Subcutaneous adipose tissue (tissue), 4 donors: ENCODE results near the gene TTC27. TPM values are rescaled to one million over a fixed set of nuclear protein-coding genes. Genes with fewer than 3 reads are reported as not detected.

ENCODE experiments used
- total RNA-seq, 4 donors: library from RNA; depleted of rRNA; stranded (reverse); fragments of >200 nt; gene quantifications; one replicate each; pipeline ENCODE4 v1.1.0, GENCODE V29; 2016
- TF ChIP-seq, protein P1 (sequence below): fragments of 450-650 bp; IDR thresholded peaks from one replicate; pipeline ENCODE4 v1.5.1; 2016; ENCODE audit warnings: low read depth, mild to moderate bottlenecking, control low read depth, antibody characterized with exemption, moderate library complexity

The TTC27 gene
- total RNA-seq, 4 donors from 2014 or later, result 13.6 to 18.6 (median 15.5) TPM

DNA sequence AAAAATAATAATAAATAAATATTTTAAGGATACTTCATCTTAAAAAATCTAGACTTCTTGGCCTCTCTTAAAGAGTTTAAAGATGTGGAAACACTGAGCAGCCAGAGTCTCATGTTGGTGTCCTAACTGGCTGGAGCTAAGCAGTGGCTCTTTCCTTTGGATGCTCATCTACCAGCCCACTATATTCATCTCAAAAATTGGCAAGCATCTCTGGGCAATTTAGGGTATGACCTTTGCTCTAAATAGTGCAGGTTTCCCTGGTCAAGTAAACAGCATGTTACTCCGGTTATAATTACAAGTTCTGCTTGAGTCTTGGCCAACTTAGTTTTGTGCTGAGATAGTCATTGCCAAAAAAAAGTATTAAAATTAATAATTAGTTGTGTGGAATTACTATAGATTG is 117.8 kb downstream of the TTC27 start:
- TF ChIP-seq, protein P1, sequence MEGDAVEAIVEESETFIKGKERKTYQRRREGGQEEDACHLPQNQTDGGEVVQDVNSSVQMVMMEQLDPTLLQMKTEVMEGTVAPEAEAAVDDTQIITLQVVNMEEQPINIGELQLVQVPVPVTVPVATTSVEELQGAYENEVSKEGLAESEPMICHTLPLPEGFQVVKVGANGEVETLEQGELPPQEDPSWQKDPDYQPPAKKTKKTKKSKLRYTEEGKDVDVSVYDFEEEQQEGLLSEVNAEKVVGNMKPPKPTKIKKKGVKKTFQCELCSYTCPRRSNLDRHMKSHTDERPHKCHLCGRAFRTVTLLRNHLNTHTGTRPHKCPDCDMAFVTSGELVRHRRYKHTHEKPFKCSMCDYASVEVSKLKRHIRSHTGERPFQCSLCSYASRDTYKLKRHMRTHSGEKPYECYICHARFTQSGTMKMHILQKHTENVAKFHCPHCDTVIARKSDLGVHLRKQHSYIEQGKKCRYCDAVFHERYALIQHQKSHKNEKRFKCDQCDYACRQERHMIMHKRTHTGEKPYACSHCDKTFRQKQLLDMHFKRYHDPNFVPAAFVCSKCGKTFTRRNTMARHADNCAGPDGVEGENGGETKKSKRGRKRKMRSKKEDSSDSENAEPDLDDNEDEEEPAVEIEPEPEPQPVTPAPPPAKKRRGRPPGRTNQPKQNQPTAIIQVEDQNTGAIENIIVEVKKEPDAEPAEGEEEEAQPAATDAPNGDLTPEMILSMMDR, result no peak

GRCh38 chr2:32746669-32747068 is 118.8 kb downstream of the TTC27 start:
- TF ChIP-seq, protein P1, result no peak

DNA sequence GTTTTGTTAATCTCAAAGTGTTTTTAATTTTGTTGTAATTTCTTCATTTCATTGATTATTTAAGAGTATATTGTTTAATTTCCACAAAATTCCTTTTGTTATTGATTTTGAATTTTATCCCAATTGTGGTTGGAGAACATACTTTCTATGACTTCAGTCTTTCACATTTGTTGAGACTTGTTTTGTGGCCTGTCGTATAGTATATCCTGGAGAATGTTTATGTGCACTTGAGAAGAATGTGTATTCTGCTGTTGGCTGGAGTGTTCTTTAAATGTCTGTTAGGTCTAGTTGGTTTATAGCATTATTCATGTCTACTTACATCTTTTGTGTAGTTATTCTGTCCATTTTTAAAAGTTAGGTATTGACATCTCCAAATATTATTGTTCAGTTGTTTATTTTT is 120.3 kb downstream of the TTC27 start:
- TF ChIP-seq, protein P1, result no peak

DNA sequence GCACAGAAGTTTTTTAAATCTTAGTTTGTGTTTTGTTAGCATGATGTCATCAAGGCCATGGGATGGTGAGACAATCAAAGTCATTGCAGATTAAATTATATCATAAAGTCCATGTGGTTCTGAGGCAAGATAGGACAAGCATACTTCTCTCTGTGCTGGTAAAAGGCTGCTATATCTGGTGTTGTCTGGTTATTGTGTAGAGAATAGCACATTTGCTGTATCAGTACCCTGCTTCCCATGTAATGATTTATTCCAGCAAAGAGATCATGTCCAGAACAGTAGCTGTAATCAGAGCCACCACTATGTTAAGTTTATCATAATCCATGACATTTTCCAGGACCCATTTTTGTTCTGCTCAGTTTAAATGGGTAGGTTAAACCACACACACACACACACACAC is 123.0 kb downstream of the TTC27 start:
- TF ChIP-seq, protein P1, result no peak

- TF ChIP-seq, protein P1, result no peak
These were observed 124.4 kb downstream of the TTC27 start for GRCh38 chr2:32752205-32752604.

DNA sequence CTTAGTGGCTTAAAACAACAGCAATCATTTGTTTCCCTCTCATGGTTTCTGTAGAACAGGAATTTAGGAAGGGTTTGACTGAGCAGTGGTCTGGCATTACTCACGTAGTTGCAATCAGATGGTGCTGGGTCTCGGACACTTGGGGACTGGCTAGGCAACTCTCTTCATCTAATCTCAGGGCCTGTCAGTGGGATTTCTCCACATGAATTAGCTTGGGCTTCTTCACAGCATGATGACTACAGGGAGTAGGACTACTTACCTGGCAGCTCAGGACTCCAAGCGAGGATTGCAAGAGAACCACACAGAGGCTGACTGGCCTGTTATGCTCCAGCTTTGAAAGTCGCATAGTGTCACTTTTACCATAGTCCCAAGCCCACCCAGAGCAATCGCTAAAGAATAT is 125.1 kb downstream of the TTC27 start:
- TF ChIP-seq, protein P1, result no peak

- TF ChIP-seq, protein P1, result no peak
These were observed 127.8 kb downstream of the TTC27 start for GRCh38 chr2:32755666-32756065.
